Breast epithelium (tissue), 4 donors: ENCODE data around the gene KCND3. TPM values are rescaled to one million over a fixed set of nuclear protein-coding genes. Genes with fewer than 3 reads are reported as not detected.

Source experiments
- DNase-seq, 2 donors: peaks; one replicate each; pipeline ENCODE4 v3.0.0-alpha.2; 2019; ENCODE audit warnings: low spot score in 2 of 2
- H3K27ac ChIP-seq, 2 donors: fragments of 200-600 bp; sonication (generic) in 1 of 2; one replicate each; pipeline ENCODE4 v1.5.1; 2016 to 2019; ENCODE audit warnings: mild to moderate bottlenecking in 1 of 2
- H3K27me3 ChIP-seq, 2 donors: fragments of 200-600 bp; sonication (generic) in 1 of 2; one replicate each; pipeline versions ENCODE4 v1.5.1 to v1.6.0; 2017 to 2019; ENCODE audit warnings: control low read depth in 1 of 2, mild to moderate bottlenecking in 1 of 2
- H3K36me3 ChIP-seq: fragments of 200-600 bp; one replicate; pipeline ENCODE4 v1.5.1; 2019
- H3K4me1 ChIP-seq, 2 donors: fragments of 200-600 bp; sonication (generic); one replicate each; pipeline ENCODE4 v1.5.1; 2016 to 2019; ENCODE audit warnings: control low read depth in 1 of 2
- H3K4me3 ChIP-seq, 3 donors: fragments of 200-600 bp; sonication (generic); 1 replicate in 2 of 3; 2 replicates in 1 of 3; pipeline ENCODE4 v1.5.1; 2016 to 2019; ENCODE audit warnings: mild to moderate bottlenecking in 3 of 3, moderate library complexity in 2 of 3
- H3K9me3 ChIP-seq, 2 donors: fragments of 200-600 bp; sonication (generic) in 1 of 2; one replicate each; pipeline ENCODE4 v1.5.1; 2016 to 2019; ENCODE audit warnings: control low read depth in 1 of 2
- CTCF ChIP-seq, 3 donors: fragments of 450-650 bp; IDR thresholded peaks; one replicate each; pipeline ENCODE4 v1.5.1; 2016 to 2017; ENCODE audit warnings: antibody characterized with exemption in 3 of 3, mild to moderate bottlenecking in 3 of 3, moderate library complexity in 3 of 3
- POLR2A ChIP-seq: fragments of 450-650 bp; IDR thresholded peaks from one replicate; pipeline ENCODE4 v1.6.1; 2016; ENCODE audit warnings: antibody characterized with exemption, mild to moderate bottlenecking, moderate library complexity
- POLR2AphosphoS5 ChIP-seq, 3 donors: sonication (generic); formaldehyde crosslinking; IDR thresholded peaks; one replicate each; pipeline ENCODE4 v1.6.1; 2017; ENCODE audit warnings: antibody characterized with exemption in 3 of 3
- intact Hi-C: fragments of 100-400 bp; cut with DNase I; formaldehyde crosslinking; loops from one replicate; pipeline ENCODE4 v1.15.1; 2023; ENCODE audit warnings: low total_unique reads
- total RNA-seq, 3 donors: library from RNA; depleted of rRNA; stranded (reverse); fragments of >200 nt; gene quantifications; one replicate each; pipeline ENCODE4 v1.1.0, GENCODE V29; 2016

Gene KCND3
- total RNA-seq, 3 donors from 2014 or later = 5.9 to 10.2 (median 6.7) TPM

GRCh38 chr1:111879081-111879480, 110.4 kb downstream of the KCND3 start:
- DNase-seq = no peak
- no peaks in the 10 kb centered on the region for H3K36me3 ChIP-seq
- intact Hi-C loops = no loop called here
- H3K27me3 ChIP-seq = no peaks in the 10 kb centered on the region
- no peak overlapping the region for H3K27ac ChIP-seq
- no peaks in the 10 kb centered on the region for H3K4me1 ChIP-seq
- no peak overlapping the region for H3K4me3 ChIP-seq
- no peaks in the 10 kb centered on the region for H3K9me3 ChIP-seq
- no peak for TF ChIP-seq CTCF (IDR thresholded peaks at IDR 0.05)
- TF ChIP-seq POLR2AphosphoS5 (IDR thresholded peaks at IDR 0.05) = no peak
- TF ChIP-seq POLR2A = no peak

- no peaks in the 10 kb centered on the region for H3K4me1 ChIP-seq
- no peak overlapping the region for H3K4me3 ChIP-seq
- H3K27ac ChIP-seq = no peak overlapping the region
- TF ChIP-seq POLR2AphosphoS5 (IDR thresholded peaks at IDR 0.05) (no peak), POLR2A (no peak), CTCF (IDR thresholded peaks at IDR 0.05) (no peak)
- no peaks in the 10 kb centered on the region for H3K36me3 ChIP-seq
- no peak for DNase-seq
- intact Hi-C loops = no loop called here
- H3K27me3 ChIP-seq = no peaks in the 10 kb centered on the region
- H3K9me3 ChIP-seq = no peaks in the 10 kb centered on the region
Observed at GRCh38 chr1:111878649-111879048, 110.8 kb downstream of the KCND3 start.

- no peaks in the 10 kb centered on the region for H3K9me3 ChIP-seq
- DNase-seq = no peak
- H3K27ac ChIP-seq = no peak overlapping the region
- no peaks in the 10 kb centered on the region for H3K27me3 ChIP-seq
- no peaks in the 10 kb centered on the region for H3K36me3 ChIP-seq
- no peak for TF ChIP-seq POLR2AphosphoS5 (IDR thresholded peaks at IDR 0.05)
- TF ChIP-seq CTCF (IDR thresholded peaks at IDR 0.05) = no peak
- no peak for TF ChIP-seq POLR2A
- H3K4me1 ChIP-seq = no peaks in the 10 kb centered on the region
- H3K4me3 ChIP-seq = no peak overlapping the region
- intact Hi-C loops = no loop called here
Observed at GRCh38 chr1:111878091-111878490, 111.4 kb downstream of the KCND3 start.

- no peak for DNase-seq
- intact Hi-C loops = no loop called here
- H3K27me3 ChIP-seq = no peaks in the 10 kb centered on the region
- TF ChIP-seq POLR2AphosphoS5 (IDR thresholded peaks at IDR 0.05) = no peak
- no peaks in the 10 kb centered on the region for H3K9me3 ChIP-seq
- H3K27ac ChIP-seq = no peak overlapping the region
- no peaks in the 10 kb centered on the region for H3K4me1 ChIP-seq
- no peaks in the 10 kb centered on the region for H3K36me3 ChIP-seq
- H3K4me3 ChIP-seq = no peak overlapping the region
Observed at GRCh38 chr1:111876631-111877030, 112.8 kb downstream of the KCND3 start.

- Histone ChIP-seq H3K4me3 (no peak overlapping the region), H3K9me3 (no peaks in the 10 kb centered on the region), H3K4me1 (no peaks in the 10 kb centered on the region), H3K27me3 (no peaks in the 10 kb centered on the region), H3K27ac (no peak overlapping the region), H3K36me3 (no peaks in the 10 kb centered on the region)
- no peak for TF ChIP-seq POLR2A
- TF ChIP-seq POLR2AphosphoS5 (IDR thresholded peaks at IDR 0.05) = no peak
- TF ChIP-seq CTCF (IDR thresholded peaks at IDR 0.05) = no peak
- intact Hi-C loops = no loop called here
- DNase-seq = no peak
Observed at GRCh38 chr1:111875640-111876039, 113.8 kb downstream of the KCND3 start.

GRCh38 chr1:111873460-111874030, 115.9 kb downstream of the KCND3 start:
- no peaks in the 10 kb centered on the region for H3K9me3 ChIP-seq
- H3K4me1 ChIP-seq = no peaks in the 10 kb centered on the region
- no peak for DNase-seq
- H3K4me3 ChIP-seq = no peak overlapping the region
- intact Hi-C loops = no loop called here
- no peak overlapping the region for H3K27ac ChIP-seq
- H3K27me3 ChIP-seq = no peaks in the 10 kb centered on the region
- H3K36me3 ChIP-seq = no peaks in the 10 kb centered on the region
- TF ChIP-seq POLR2AphosphoS5 (IDR thresholded peaks at IDR 0.05) (no peak), POLR2A (no peak), CTCF (IDR thresholded peaks at IDR 0.05) (no peak)
